Measurements from ENCODE around the gene GDI2.
A peak's percentile ranks its signal among the peaks of the same experiment; 100 is the strongest.
"Not testable (repeated sequence)": the region's sequence is repeated elsewhere in the genome, so short reads cannot be mapped to it uniquely, and the experiment has no call there.

GDI2 gene

DNA sequence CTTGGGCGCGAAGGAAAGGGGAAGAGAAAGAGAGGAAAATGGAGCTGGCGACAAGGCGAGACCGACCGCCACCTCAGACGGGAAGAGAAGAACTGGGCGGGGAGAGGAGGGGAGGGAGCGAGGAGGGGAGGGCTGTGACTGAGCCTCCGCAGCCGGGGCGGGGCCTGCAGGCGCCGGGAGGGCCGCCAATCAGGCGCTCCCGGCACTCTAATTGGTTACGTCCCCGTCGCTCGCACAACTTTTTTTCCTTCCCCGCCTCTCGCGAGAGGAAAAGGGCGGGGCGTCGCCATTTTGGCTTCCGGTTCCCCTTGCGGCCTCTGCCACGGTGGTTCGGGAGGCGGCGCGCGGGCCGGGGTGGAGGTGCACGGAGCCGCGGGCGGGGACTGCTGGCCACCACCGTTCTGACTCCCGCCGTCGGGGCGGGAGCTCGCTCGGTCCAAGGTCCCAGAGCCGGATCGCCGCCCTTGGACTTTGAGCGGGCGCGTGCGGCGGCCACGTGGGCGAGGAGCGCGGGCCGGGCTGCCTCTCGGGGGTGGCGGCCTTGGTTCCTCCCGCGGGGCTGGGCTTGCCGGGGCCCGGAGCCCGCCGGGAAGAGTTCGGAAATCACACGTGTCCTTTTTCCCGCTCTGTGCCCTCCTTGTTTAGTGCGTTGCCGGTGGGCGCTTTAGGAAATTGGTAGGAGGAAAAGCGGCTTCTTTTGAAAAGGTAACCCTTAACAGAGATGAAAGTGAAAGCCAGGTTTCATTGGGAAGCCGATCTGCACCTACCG, at the start of gene GDI2:
GDI2 (minus strand) TSS at position 94 of the 769 bp plus-strand sequence. CDS start 176 bp downstream, outside the sequence.
- DNase-seq = peak; percentile 97

DNA sequence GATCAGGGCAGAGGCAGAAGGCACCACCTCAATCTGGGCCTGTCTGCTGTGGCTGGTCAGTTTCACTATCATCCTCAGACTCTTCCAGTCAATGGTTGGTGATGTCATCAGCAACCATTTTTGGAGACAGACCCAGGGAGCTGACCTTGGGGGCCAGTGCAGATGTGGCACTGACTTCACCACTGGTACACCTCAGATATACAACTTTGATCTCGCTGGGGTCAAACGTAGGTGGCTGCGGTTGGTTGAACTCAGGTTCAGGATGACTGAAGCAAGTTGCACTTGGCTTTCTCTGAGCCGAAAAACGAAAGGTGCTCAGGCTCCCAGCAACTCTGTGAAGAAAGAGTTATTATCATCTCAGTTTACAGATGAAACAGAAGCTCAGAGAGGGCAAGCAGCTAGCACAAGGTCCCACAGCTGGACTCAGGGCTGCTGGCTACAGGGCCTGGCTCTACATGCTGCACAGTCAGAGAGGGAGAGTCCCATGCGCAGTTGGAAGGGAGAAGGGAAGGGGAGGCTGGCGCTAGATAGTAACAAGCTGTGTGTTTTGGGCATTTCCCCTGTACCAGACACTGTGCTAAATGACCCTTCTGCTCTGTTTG, 49.2 kb upstream of the GDI2 start:
- DNase-seq = no peak

DNA sequence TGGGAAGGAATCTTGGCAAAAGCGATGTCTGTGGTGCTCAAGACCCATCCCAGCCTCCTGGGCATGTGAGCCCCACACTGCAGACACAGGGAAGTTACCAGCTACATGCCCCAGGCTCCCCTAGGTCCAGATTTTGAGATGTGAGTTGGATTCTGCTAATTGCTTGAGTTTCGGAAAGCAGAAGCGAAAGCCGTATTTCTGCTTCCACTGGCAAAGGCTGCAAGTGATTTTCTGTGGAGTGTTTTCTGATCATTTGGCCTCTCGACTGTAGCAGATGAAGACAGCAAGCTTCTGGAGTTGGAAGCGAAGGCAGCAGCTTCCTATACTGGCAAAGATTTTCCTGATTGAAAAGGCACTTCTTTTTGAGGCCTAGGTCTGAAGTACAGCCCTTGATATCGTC, 46.8 kb upstream of the GDI2 start:
- no peak for DNase-seq

GRCh38 chr10:5858811-5859210, 45.6 kb upstream of the GDI2 start:
- no peak for DNase-seq

GRCh38 chr10:5856701-5857004, 43.4 kb upstream of the GDI2 start:
- no peak for DNase-seq

GRCh38 chr10:5855979-5856700, 42.9 kb upstream of the GDI2 start:
- no peak for DNase-seq

DNA sequence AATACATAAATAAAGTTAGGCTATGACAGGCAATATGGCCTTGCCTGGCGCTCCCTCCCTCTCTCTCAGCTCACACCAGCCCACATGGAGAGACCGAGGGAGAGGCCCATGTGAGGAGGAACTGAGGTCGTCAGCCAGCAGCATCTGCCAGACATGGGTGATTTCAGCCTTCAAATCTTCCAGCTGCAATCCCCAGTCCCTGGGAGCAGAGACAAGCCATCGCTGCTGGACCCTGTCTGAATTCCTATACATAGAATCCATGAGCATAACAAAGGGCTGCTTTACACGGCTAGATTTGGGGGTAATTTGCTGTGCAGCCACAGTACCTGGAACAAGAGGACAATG, 40.9 kb upstream of the GDI2 start:
- DNase-seq = no peak

GRCh38 chr10:5846667-5847066, 33.4 kb upstream of the GDI2 start:
- not testable (repeated sequence) for DNase-seq

DNA sequence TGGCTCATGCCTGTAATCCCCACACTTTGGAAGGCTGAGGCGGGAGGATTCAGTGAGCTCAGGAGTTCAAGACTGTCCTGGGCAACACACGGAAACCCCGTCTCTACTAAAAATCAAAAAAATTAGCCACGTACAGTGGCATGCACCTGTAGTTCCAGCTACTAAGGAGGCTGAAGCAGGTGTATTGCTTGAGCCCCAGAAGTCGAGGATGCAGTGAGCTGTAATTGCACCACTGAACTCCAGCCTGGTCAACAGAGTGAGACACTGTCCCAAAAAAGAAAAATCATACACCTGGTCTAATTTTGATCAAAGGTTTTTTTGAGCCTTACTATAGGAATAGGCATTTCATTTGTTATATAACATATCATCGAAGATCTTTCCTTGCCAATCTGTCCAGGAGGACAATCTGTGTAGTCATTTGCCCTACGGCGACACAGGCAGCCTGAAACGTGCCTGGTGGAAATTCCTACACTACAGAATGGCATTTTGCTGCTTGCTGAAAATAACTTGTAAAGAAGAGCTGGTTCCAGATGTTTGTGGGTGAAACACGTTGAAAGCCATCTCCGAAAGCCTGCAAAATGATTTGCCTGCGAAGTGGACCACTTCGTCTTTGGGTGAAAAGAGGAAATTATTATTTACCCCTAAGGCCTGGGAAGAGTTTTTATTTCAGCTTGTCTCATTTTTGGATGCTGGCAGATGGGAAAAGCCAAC, 31.3 kb upstream of the GDI2 start:
- no peak for DNase-seq

- DNase-seq = no peak
These were observed 30.6 kb upstream of the GDI2 start for GRCh38 chr10:5843686-5844344.

DNA sequence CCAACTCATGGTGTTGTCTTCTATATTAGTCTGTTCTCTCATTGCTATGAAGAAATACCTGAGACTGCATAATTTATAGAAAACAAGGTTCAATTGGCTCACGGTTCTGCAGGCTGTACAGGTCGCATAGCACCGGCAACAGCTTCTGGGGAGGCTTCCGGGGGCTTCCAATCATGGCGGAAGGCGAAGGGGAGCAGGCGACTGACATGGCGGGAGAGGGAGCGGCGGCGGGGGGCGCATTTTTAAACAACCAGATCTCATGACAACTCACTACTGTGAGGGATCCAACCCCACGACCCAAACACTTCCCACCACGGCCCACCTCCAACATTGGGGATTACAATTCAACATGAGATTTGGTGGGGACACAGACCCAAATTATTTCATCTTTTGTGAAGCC, 28.7 kb upstream of the GDI2 start:
- no peak for DNase-seq

DNA sequence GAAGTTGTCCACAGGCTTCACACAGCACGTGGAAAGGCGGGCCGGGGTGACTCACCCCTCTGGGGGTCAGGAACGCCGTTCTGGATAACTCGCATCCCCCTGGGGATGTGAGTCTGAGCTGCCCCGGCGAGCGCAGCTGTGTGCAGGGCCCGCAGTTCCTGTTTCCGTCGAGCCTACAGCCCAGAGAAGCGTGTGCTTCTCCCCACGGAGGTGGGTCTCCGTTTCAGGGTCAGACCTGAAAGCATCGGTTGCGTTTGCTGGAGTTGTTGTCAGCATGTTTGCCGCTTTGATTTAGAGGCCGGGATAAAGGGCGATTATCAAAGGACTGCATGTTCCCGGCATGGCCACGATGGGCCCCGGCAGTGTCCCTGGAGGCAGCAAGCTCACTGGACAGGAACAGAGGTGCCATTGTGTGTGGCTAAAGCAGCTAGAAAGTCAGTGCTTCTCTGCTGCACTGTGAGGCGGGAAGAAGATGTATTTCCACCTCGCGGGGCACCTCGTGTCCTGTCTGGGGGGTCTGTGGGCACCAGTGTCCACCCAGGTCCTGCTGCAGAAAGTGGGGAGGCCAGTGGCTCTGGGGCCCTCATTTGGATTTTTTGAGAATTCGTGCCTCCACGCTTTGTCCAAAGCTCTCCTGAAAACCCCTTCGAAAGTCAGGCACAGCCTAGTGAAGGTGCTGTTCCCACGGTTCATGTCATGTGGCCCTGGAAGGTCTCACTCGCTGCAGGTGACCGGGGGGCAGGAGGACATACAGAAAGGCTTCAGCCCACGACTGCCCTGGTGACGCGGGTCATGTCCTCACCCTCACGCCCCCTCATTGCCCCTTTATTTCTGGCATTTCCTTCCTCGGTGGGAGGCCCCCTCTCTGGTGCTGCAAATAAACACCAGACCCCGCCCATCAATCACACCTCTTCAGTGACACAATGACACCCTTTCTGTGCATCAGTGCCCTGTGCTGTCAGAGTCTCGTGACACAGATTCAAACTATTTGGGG, 27.4 kb upstream of the GDI2 start:
- DNase-seq = no peak

DNA sequence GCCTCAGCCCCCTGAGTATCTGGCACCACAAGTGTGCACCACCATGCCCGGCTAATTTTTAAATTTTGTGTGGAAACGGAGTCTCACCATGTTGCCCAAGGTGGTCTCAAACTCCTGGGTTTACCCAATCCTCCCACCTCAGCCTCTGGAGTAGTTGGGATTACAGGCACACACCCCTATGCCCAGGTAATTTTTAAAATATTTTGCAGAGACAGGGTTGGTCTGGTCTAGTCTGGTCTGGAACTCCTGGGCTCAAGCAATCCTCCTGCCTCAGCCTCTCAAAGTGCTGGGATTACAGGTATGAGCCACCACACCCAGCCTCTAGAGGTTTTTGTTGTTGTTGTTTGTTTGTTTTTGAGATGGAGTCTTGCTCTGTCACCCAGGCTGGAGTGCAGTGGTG, 22.9 kb upstream of the GDI2 start:
- not testable (repeated sequence) for DNase-seq

DNA sequence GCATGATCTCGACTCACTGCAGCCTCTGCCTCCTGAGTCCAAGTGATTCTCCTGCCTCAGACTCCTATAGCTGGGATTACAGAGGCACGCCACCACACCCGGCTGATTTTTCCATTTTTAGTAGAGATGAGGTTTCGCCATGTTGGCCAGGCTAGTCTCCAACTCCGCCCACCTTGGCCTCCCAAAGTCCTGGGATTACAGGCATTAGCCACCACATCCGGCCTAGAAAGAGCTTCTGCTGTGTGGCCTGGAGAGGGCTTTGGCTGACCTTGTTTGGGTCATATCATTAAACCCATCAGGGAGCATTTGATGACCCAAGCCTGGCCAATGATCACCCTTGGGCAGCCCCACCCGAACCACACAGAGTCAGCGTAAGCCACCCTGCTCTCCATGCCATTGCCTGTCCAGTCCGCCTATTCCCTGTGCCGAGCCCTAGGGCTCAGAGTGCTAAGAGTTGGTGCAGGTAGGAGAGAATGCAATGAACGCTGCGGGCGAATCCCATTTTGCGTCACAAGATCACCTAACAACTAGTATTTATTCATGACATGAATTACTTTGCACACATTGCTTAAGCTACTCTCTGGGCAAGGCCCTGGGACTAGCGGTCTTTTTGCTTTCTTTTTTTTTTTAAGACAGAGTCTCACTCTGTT, 22.3 kb upstream of the GDI2 start:
- DNase-seq = no peak

DNA sequence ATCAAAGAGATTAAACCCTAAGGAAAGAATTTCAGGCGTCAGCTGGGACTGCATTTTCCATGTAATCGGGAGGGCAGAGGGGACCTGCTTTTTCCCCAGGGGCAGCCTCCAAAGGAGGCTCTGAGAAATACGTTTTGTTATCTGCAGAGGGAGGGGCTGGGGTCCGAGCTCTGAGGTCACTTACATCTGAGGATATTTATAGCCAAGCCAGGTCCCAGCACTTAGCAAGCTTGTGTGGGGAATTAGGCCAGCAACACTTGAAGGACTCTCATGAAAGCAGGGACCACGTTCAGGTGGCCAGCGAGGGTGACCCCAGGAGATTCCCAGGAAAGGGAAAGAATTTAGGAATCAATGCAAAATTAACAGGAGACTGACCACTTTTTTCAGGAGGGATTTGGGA, 20.6 kb upstream of the GDI2 start:
- DNase-seq = no peak

- no peak for DNase-seq
These were observed 19.7 kb upstream of the GDI2 start for GRCh38 chr10:5832946-5833345.

- DNase-seq = no peak
These were observed 18.2 kb upstream of the GDI2 start for GRCh38 chr10:5831446-5831782.

DNA sequence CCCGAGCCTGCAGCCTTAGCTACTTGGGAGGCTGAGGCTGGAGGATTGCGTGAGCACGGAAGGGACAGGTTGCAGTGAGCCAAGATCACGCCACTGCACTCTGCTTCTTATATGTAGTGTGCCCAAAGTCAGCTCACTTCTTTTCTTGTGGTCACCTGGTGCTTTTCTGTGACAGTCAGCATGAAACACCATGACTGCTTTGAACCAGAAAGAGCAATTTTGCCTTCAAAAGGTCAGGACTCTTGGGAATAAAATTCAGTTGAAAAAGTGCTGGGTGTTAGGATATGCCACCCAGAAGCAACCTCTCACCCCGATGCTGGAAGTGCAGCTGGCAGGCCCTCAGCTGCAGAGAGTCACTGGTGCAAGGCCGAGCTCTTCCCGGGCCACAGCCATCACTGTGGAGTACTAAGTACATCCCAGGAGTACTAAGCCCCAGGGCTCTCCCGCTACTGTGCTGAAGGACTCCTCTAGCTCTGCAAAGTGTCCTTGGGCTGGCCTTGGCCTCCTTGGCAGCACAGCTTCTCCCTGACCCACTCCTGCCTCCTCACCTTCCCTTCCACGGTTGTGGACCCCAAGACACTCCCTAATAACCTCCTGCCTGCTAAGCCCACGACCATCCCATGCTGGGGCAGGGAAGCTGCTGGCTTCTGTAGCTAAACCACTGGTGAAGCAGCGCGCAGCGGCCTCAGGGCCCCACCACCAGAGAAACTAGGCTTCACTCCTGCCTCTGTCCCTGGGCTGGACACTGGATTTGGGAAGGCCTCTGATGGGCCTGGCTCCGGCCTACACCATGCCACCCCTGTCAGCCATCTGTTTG, 17.6 kb upstream of the GDI2 start:
- DNase-seq = no peak

DNA sequence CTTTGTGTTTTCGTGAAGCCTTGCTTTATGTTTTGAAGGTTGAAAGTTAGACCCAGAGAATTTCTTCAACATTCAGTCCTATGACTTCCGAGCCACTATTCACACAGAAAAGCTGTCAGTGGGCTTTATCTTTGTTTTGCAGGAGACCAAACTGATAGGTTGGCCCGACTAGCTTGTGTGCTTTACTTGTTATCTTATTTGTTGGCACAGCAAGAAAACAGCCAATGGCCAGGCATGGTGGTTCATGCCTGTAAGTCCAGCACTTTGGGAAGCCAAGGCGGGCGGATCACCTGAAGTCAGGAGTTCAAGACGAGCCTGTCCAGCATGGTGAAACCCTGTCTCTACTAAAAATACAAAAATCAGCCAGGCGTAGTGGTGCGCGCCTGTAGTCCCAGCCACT, 16.0 kb upstream of the GDI2 start:
- DNase-seq = no peak

- DNase-seq = no peak
These were observed 15.5 kb upstream of the GDI2 start for GRCh38 chr10:5828725-5829124.

GRCh38 chr10:5827841-5828240, 14.6 kb upstream of the GDI2 start:
- DNase-seq = no peak

Data from activated CD8-positive, alpha-beta memory T cell treated with anti-CD3 and anti-CD28 coated beads, Interleukin-2, amount 50 U/mL, for 48 hours (primary cell).